ENCODE measurements around the gene ACTR3. TPM values are rescaled to one million over a fixed set of nuclear protein-coding genes. Genes with fewer than 3 reads are reported as not detected.

ACTR3 gene
- total RNA-seq, 2 donors from 2014 or later = 317 to 342 TPM

DNA sequence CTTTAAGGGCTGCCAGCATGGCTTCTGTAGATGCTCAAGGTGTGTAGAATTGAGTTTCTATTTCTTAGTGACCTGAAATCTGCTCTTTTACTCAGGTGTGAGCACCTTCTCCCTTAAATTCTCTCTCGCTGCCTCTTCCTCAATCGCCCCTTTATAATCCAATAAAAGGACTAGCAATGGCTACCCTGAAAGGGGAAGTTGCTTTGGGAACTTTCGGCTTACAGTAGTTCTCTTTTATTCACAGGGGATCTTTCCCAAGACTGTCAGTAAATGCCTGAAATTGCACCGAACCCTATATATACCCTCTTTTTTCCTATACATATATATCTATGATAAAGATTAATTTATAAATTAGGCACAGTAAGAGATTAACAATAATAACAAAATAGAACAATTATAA, 121.8 kb downstream of the ACTR3 start:
- DNase-seq = no peak
- intact Hi-C loops (cut with DNase I) = no loop called here
- Histone ChIP-seq H3K27ac (no peak overlapping the region), H3K9me3 (no peaks in the 10 kb centered on the region), H3K4me3 (no peak overlapping the region), H3K36me3 (no peaks in the 10 kb centered on the region), H3K27me3 (no peaks in the 10 kb centered on the region), H3K4me1 (no peaks in the 10 kb centered on the region), H3K9ac (ENCODE audit: low read depth in 2 of 2, low read length in 2 of 2) (no peak overlapping the region)
- TF ChIP-seq, protein P1, sequence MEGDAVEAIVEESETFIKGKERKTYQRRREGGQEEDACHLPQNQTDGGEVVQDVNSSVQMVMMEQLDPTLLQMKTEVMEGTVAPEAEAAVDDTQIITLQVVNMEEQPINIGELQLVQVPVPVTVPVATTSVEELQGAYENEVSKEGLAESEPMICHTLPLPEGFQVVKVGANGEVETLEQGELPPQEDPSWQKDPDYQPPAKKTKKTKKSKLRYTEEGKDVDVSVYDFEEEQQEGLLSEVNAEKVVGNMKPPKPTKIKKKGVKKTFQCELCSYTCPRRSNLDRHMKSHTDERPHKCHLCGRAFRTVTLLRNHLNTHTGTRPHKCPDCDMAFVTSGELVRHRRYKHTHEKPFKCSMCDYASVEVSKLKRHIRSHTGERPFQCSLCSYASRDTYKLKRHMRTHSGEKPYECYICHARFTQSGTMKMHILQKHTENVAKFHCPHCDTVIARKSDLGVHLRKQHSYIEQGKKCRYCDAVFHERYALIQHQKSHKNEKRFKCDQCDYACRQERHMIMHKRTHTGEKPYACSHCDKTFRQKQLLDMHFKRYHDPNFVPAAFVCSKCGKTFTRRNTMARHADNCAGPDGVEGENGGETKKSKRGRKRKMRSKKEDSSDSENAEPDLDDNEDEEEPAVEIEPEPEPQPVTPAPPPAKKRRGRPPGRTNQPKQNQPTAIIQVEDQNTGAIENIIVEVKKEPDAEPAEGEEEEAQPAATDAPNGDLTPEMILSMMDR (IDR thresholded peaks at IDR 0.05) = no peak

Other genes starting within 250 kb of the ACTR3 start
- 100 to 1,000 TPM in 1 of 2 donors, 10 to 100 TPM in 1; 85.1 to 121 TPM for gene SLC35F5, start 133.4 kb upstream of the ACTR3 start, total RNA-seq